Measurements from ENCODE around the gene LRRC15. TPM values are rescaled to one million over a fixed set of nuclear protein-coding genes. Genes with fewer than 3 reads are reported as not detected.
A peak's percentile ranks its signal among the peaks of the same experiment; 100 is the strongest.

Gene LRRC15
- total RNA-seq, 1 experiment from 2014 or later = 0.21 TPM

GRCh38 chr3:194379651-194380050 is 10.1 kb upstream of the LRRC15 start:
- Histone ChIP-seq H3K4me3 (ENCODE audit: insufficient read depth, low read depth, low read length) (no peak overlapping the region), H3K36me3 (replicated peaks; ENCODE audit: control insufficient read depth, insufficient read depth, low read length) (no peaks in the 10 kb centered on the region), H3K27me3 (ENCODE audit: control insufficient read depth, insufficient read depth, low read length) (no peaks in the 10 kb centered on the region)
- no peak for DNase-seq

- H3K27me3 ChIP-seq (ENCODE audit: control insufficient read depth, insufficient read depth, low read length) = no peaks in the 10 kb centered on the region
These were observed 9.7 kb upstream of the LRRC15 start for GRCh38 chr3:194379231-194379630.

GRCh38 chr3:194377708-194378107 is 8.2 kb upstream of the LRRC15 start:
- Histone ChIP-seq H3K27me3 (ENCODE audit: control insufficient read depth, insufficient read depth, low read length) (no peaks in the 10 kb centered on the region), H3K4me3 (ENCODE audit: insufficient read depth, low read depth, low read length) (no peak overlapping the region), H3K36me3 (replicated peaks; ENCODE audit: control insufficient read depth, insufficient read depth, low read length) (no peaks in the 10 kb centered on the region)
- no peak for DNase-seq

More at GRCh38 chr3:194379231-194379630, 9.7 kb upstream of the LRRC15 start:
- H3K36me3 ChIP-seq (replicated peaks; ENCODE audit: control insufficient read depth, insufficient read depth, low read length) = no peaks in the 10 kb centered on the region
- H3K4me3 ChIP-seq (ENCODE audit: insufficient read depth, low read depth, low read length) = no peak overlapping the region
- no peak for DNase-seq

GRCh38 chr3:194376241-194376560 is 6.7 kb upstream of the LRRC15 start:
- H3K4me3 ChIP-seq (ENCODE audit: insufficient read depth, low read depth, low read length) = no peak overlapping the region
- H3K36me3 ChIP-seq (replicated peaks; ENCODE audit: control insufficient read depth, insufficient read depth, low read length) = no peaks in the 10 kb centered on the region
- no peaks in the 10 kb centered on the region for H3K27me3 ChIP-seq (ENCODE audit: control insufficient read depth, insufficient read depth, low read length)
- DNase-seq = no peak

GRCh38 chr3:194375473-194376240 is 6.1 kb upstream of the LRRC15 start:
- H3K4me3 ChIP-seq (ENCODE audit: insufficient read depth, low read depth, low read length) = no peak overlapping the region
- no peaks in the 10 kb centered on the region for H3K27me3 ChIP-seq (ENCODE audit: control insufficient read depth, insufficient read depth, low read length)
- no peak for DNase-seq
- H3K36me3 ChIP-seq (replicated peaks; ENCODE audit: control insufficient read depth, insufficient read depth, low read length) = no peaks in the 10 kb centered on the region

- peak; percentile 59 for DNase-seq
- Histone ChIP-seq H3K36me3 (replicated peaks; ENCODE audit: control insufficient read depth, insufficient read depth, low read length) (no peaks in the 10 kb centered on the region), H3K4me3 (ENCODE audit: insufficient read depth, low read depth, low read length) (no peak overlapping the region), H3K27me3 (ENCODE audit: control insufficient read depth, insufficient read depth, low read length) (no peaks in the 10 kb centered on the region)
These were observed 5.4 kb upstream of the LRRC15 start for GRCh38 chr3:194374935-194375334.

GRCh38 chr3:194373899-194374298 is 4.4 kb upstream of the LRRC15 start:
- peaks cover 2% of the 10 kb centered on the region; the same call in 1 of the 2 replicates for H3K27me3 ChIP-seq (ENCODE audit: control insufficient read depth, insufficient read depth, low read length)
- H3K36me3 ChIP-seq (replicated peaks; ENCODE audit: control insufficient read depth, insufficient read depth, low read length) = no peaks in the 10 kb centered on the region
- peak; percentile 67 for DNase-seq
- H3K4me3 ChIP-seq (ENCODE audit: insufficient read depth, low read depth, low read length) = no peak overlapping the region

GRCh38 chr3:194373028-194373427 is 3.5 kb upstream of the LRRC15 start:
- no peak for DNase-seq
- H3K4me3 ChIP-seq (ENCODE audit: insufficient read depth, low read depth, low read length) = no peak overlapping the region
- H3K27me3 ChIP-seq (ENCODE audit: control insufficient read depth, insufficient read depth, low read length) = peaks cover 7% of the 10 kb centered on the region
- H3K36me3 ChIP-seq (replicated peaks; ENCODE audit: control insufficient read depth, insufficient read depth, low read length) = no peaks in the 10 kb centered on the region

- H3K27me3 ChIP-seq (ENCODE audit: control insufficient read depth, insufficient read depth, low read length) = peaks cover 7% of the 10 kb centered on the region
- H3K4me3 ChIP-seq (ENCODE audit: insufficient read depth, low read depth, low read length) = no peak overlapping the region
- DNase-seq = no peak
- H3K36me3 ChIP-seq (replicated peaks; ENCODE audit: control insufficient read depth, insufficient read depth, low read length) = no peaks in the 10 kb centered on the region
These were observed 1.2 kb upstream of the LRRC15 start for GRCh38 chr3:194370753-194371152.

GRCh38 chr3:194368918-194369317 is 625 bp downstream of the LRRC15 start:
- Histone ChIP-seq H3K27me3 (ENCODE audit: control insufficient read depth, insufficient read depth, low read length) (peaks cover 7% of the 10 kb centered on the region), H3K36me3 (replicated peaks; ENCODE audit: control insufficient read depth, insufficient read depth, low read length) (no peaks in the 10 kb centered on the region), H3K4me3 (ENCODE audit: insufficient read depth, low read depth, low read length) (no peak overlapping the region)
- DNase-seq = no peak

- no peak for DNase-seq
- Histone ChIP-seq H3K36me3 (replicated peaks; ENCODE audit: control insufficient read depth, insufficient read depth, low read length) (no peaks in the 10 kb centered on the region), H3K4me3 (ENCODE audit: insufficient read depth, low read depth, low read length) (no peak overlapping the region), H3K27me3 (ENCODE audit: control insufficient read depth, insufficient read depth, low read length) (peaks cover 7% of the 10 kb centered on the region)
These were observed 1.3 kb downstream of the LRRC15 start for GRCh38 chr3:194367992-194368841.

GRCh38 chr3:194365978-194366490 is 3.5 kb downstream of the LRRC15 start:
- Histone ChIP-seq H3K4me3 (ENCODE audit: insufficient read depth, low read depth, low read length) (no peak overlapping the region), H3K36me3 (replicated peaks; ENCODE audit: control insufficient read depth, insufficient read depth, low read length) (no peaks in the 10 kb centered on the region), H3K27me3 (ENCODE audit: control insufficient read depth, insufficient read depth, low read length) (peaks cover 7% of the 10 kb centered on the region)
- DNase-seq = no peak

- H3K36me3 ChIP-seq (replicated peaks; ENCODE audit: control insufficient read depth, insufficient read depth, low read length) = no peaks in the 10 kb centered on the region
These were observed 4.0 kb downstream of the LRRC15 start for GRCh38 chr3:194365526-194365925.

GRCh38 chr3:194364652-194365434 is 4.7 kb downstream of the LRRC15 start:
- no peaks in the 10 kb centered on the region for H3K36me3 ChIP-seq (replicated peaks; ENCODE audit: control insufficient read depth, insufficient read depth, low read length)
- no peak overlapping the region for H3K4me3 ChIP-seq (ENCODE audit: insufficient read depth, low read depth, low read length)
- peaks cover 7% of the 10 kb centered on the region for H3K27me3 ChIP-seq (ENCODE audit: control insufficient read depth, insufficient read depth, low read length)
- DNase-seq = peak; percentile 62

More at GRCh38 chr3:194365526-194365925, 4.0 kb downstream of the LRRC15 start:
- Histone ChIP-seq H3K27me3 (ENCODE audit: control insufficient read depth, insufficient read depth, low read length) (peaks cover 7% of the 10 kb centered on the region), H3K4me3 (ENCODE audit: insufficient read depth, low read depth, low read length) (no peak overlapping the region)
- no peak for DNase-seq

Measured in H7 (cell line).